ENCODE results near the gene SCUBE1.

- no peak for TF ChIP-seq CTCF (IDR thresholded peaks at IDR 0.05)
- no peak for TF ChIP-seq EZH2phosphoT487 (IDR thresholded peaks at IDR 0.05)
Measured at GRCh38 chr22:43345761-43346301, 2.7 kb upstream of the SCUBE1 start.
